C4-2B (cell line): ENCODE measurements around the gene PPM1L.

Experiments
- ZFX ChIP-seq: fragments of 450-650 bp; IDR thresholded peaks from 2 replicates; pipeline ENCODE4 v1.6.1; 2017
- TF ChIP-seq, protein P1 (sequence below): fragments of 450-650 bp; conservative IDR thresholded peaks from 2 replicates; pipeline ENCODE4 v1.5.1; 2017; ENCODE audit warnings: mild to moderate bottlenecking

DNA sequence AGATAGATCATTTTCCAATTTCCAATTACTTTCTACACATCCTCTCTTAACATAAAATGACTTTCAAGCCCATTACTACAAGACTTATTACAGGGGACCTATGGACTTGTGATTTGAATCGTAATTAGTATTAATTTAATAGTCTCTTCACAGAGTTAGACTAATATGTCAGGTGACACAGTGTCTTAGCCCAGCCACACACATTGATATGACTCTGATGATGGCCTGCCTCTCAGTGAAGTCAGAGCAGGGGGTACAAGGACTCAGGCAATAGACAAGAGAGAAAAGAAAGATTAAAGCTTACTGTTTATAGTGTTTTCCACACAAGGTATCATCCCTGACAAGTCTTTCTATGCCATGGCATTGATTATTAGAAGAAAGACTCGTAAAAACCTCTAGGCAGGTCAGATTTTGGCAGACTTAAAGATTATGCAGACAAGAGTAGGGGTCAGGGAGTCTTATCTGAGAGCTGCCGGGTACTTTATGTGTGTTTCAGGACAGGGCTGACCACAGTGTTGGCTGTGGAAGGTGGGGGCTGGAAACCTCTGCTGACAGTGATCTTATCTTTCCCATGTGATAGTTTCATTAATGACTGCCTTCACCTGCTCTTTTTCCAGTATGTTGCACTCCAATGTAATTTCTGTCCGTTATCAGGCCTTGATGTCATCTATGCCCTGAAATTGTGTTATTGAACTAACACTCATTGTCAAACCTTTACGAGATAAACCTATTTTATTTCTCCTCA lies 299.0 kb downstream of the PPM1L start:
- TF ChIP-seq, protein P1, sequence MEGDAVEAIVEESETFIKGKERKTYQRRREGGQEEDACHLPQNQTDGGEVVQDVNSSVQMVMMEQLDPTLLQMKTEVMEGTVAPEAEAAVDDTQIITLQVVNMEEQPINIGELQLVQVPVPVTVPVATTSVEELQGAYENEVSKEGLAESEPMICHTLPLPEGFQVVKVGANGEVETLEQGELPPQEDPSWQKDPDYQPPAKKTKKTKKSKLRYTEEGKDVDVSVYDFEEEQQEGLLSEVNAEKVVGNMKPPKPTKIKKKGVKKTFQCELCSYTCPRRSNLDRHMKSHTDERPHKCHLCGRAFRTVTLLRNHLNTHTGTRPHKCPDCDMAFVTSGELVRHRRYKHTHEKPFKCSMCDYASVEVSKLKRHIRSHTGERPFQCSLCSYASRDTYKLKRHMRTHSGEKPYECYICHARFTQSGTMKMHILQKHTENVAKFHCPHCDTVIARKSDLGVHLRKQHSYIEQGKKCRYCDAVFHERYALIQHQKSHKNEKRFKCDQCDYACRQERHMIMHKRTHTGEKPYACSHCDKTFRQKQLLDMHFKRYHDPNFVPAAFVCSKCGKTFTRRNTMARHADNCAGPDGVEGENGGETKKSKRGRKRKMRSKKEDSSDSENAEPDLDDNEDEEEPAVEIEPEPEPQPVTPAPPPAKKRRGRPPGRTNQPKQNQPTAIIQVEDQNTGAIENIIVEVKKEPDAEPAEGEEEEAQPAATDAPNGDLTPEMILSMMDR = no peak
- TF ChIP-seq ZFX = no peak
